H9 (cell line): ENCODE data around the gene ZMYM2. TPM values are rescaled to one million over a fixed set of nuclear protein-coding genes. Genes with fewer than 3 reads are reported as not detected.
A peak's percentile ranks its signal among the peaks of the same experiment; 100 is the strongest.

Experiments
- DNase-seq: peaks from one replicate; pipeline ENCODE4 v3.0.0-alpha.2; 2017
- H2AFZ ChIP-seq: one replicate; pipeline ENCODE4 v1.6.1; 2013; ENCODE audit warnings: mild to moderate bottlenecking, low read length, control low read depth, moderate library complexity
- H2AK5ac ChIP-seq: 2 replicates; pipeline ENCODE4 v1.6.1; 2013; ENCODE audit warnings: low read length, control low read depth, mixed read lengths; ENCODE audit not compliant: insufficient read length
- H2BK120ac ChIP-seq: one replicate; pipeline ENCODE4 v1.6.1; 2013; ENCODE audit warnings: low read depth, mild to moderate bottlenecking, low read length, control low read depth, inconsistent platforms; ENCODE audit not compliant: poor library complexity, severe bottlenecking
- H2BK12ac ChIP-seq: 2 replicates; pipeline ENCODE4 v1.6.1; 2013; ENCODE audit warnings: low read length, control low read depth, mixed read lengths, low read depth; ENCODE audit not compliant: insufficient read length
- H2BK15ac ChIP-seq: 2 replicates; pipeline ENCODE4 v1.6.1; 2013; ENCODE audit warnings: low read depth, low read length, control low read depth
- H2BK20ac ChIP-seq: one replicate; pipeline ENCODE4 v1.6.1; 2013; ENCODE audit warnings: low read depth, mild to moderate bottlenecking, low read length, control low read depth, inconsistent platforms; ENCODE audit not compliant: poor library complexity, severe bottlenecking
- H2BK5ac ChIP-seq: 2 replicates; pipeline ENCODE4 v1.6.1; 2013; ENCODE audit warnings: low read length, control low read depth, mixed read lengths; ENCODE audit not compliant: insufficient read length
- H3K14ac ChIP-seq: 2 replicates; pipeline ENCODE4 v1.6.1; 2013; ENCODE audit warnings: low read length, control low read depth; ENCODE audit not compliant: insufficient read depth
- H3K18ac ChIP-seq: 2 replicates; pipeline ENCODE4 v1.6.1; 2013; ENCODE audit warnings: low read depth, mild to moderate bottlenecking, mixed read lengths, low read length, control low read depth; ENCODE audit not compliant: insufficient read length
- H3K23ac ChIP-seq: 2 replicates; pipeline ENCODE4 v1.6.1; 2013; ENCODE audit warnings: low read length, control low read depth, mixed read lengths, low read depth; ENCODE audit not compliant: insufficient read length
- H3K23me2 ChIP-seq: 2 replicates; pipeline ENCODE4 v1.6.1; 2013; ENCODE audit warnings: low read depth, mild to moderate bottlenecking, mixed read lengths, low read length, control low read depth; ENCODE audit not compliant: insufficient read length, poor library complexity, severe bottlenecking
- H3K27ac ChIP-seq: 2 replicates; pipeline ENCODE4 v1.5.1; 2013; ENCODE audit warnings: low read length, control low read depth, mixed read lengths, low read depth; ENCODE audit not compliant: insufficient read length
- H3K27me3 ChIP-seq: 2 replicates; pipeline ENCODE4 v1.6.1; 2013; ENCODE audit warnings: low read length, control low read depth, inconsistent platforms; ENCODE audit not compliant: insufficient read depth
- H3K4ac ChIP-seq: 2 replicates; pipeline ENCODE4 v1.6.1; 2013; ENCODE audit warnings: low read depth, mild to moderate bottlenecking, control low read depth, inconsistent platforms, low read length, moderate library complexity
- H3K4me1 ChIP-seq: 2 replicates; pipeline ENCODE4 v1.6.1; 2013; ENCODE audit warnings: low read length, control low read depth, inconsistent platforms; ENCODE audit not compliant: insufficient read depth
- H3K4me2 ChIP-seq: 2 replicates; pipeline ENCODE4 v1.6.1; 2013; ENCODE audit warnings: low read length, control low read depth, mixed read lengths; ENCODE audit not compliant: insufficient read length, insufficient read depth
- H3K56ac ChIP-seq: 2 replicates; pipeline ENCODE4 v1.6.1; 2013; ENCODE audit warnings: low read depth, mild to moderate bottlenecking, mixed read lengths, low read length, control low read depth; ENCODE audit not compliant: insufficient read length
- H3K79me1 ChIP-seq: 2 replicates; pipeline ENCODE4 v1.6.1; 2013; ENCODE audit warnings: low read depth, mild to moderate bottlenecking, moderate library complexity, low read length, control low read depth, inconsistent platforms; ENCODE audit not compliant: insufficient read depth, poor library complexity, severe bottlenecking
- H3K79me2 ChIP-seq: 2 replicates; pipeline ENCODE4 v1.6.1; 2013; ENCODE audit warnings: low read length, control low read depth, inconsistent platforms; ENCODE audit not compliant: insufficient read depth
- H3K9ac ChIP-seq: 2 replicates; pipeline ENCODE4 v1.6.1; 2013; ENCODE audit warnings: low read length, control low read depth, mixed read lengths; ENCODE audit not compliant: insufficient read length; ENCODE audit errors: extremely low read depth
- H3K9me3 ChIP-seq: one replicate; pipeline ENCODE4 v1.6.1; 2013; ENCODE audit warnings: low read depth, low read length, inconsistent platforms; ENCODE audit not compliant: control insufficient read depth
- H3T11ph ChIP-seq: one replicate; pipeline ENCODE4 v1.6.1; 2013; ENCODE audit warnings: mild to moderate bottlenecking, low read length, control low read depth, inconsistent platforms
- H4K20me1 ChIP-seq: one replicate; pipeline ENCODE4 v1.6.1; 2013; ENCODE audit not compliant: control insufficient read depth, insufficient read length, insufficient read depth
- H4K5ac ChIP-seq: 2 replicates; pipeline ENCODE4 v1.6.1; 2013; ENCODE audit warnings: low read depth, mild to moderate bottlenecking, mixed read lengths, low read length, control low read depth; ENCODE audit not compliant: insufficient read length
- H4K8ac ChIP-seq: replicated peaks from 2 replicates; pipeline ENCODE4 v1.6.1; 2013; ENCODE audit warnings: low read length, control low read depth, mixed read lengths, low read depth; ENCODE audit not compliant: insufficient read length
- H4K91ac ChIP-seq: 2 replicates; pipeline ENCODE4 v1.6.1; 2013; ENCODE audit warnings: low read depth, mild to moderate bottlenecking, moderate library complexity, mixed read lengths, low read length, control low read depth; ENCODE audit not compliant: insufficient read length
- H3K27ac Mint-ChIP-seq, 3 experiments: 2 replicates in 2 of 3; 3 replicates in 1 of 3; pipeline ENCODE4 v1.8.0; 2020 to 2021; ENCODE audit warnings: mixed read lengths in 3 of 3, mild to moderate bottlenecking in 1 of 3, moderate library complexity in 1 of 3
- H3K27me3 Mint-ChIP-seq: 2 replicates; pipeline ENCODE4 v1.8.0; 2021; ENCODE audit warnings: low read depth, mild to moderate bottlenecking, moderate library complexity, mixed read lengths
- H3K36me3 Mint-ChIP-seq, 3 experiments: 2 replicates in 2 of 3; 3 replicates in 1 of 3; pipeline ENCODE4 v1.8.0; 2020 to 2021; ENCODE audit warnings: low read depth in 3 of 3, mixed read lengths in 3 of 3; ENCODE audit not compliant: insufficient read depth in 1 of 3
- H3K4me1 Mint-ChIP-seq, 2 experiments: 2 replicates each; pipeline ENCODE4 v1.8.0; 2020; ENCODE audit warnings: mixed read lengths in 2 of 2
- H3K4me3 Mint-ChIP-seq, 2 experiments: 2 replicates in 1 of 2; 3 replicates in 1 of 2; pipeline ENCODE4 v1.8.0; 2020 to 2021; ENCODE audit warnings: mild to moderate bottlenecking in 2 of 2, mixed read lengths in 2 of 2, moderate library complexity in 1 of 2
- H3K9me3 Mint-ChIP-seq, 2 experiments: 2 replicates in 1 of 2; 3 replicates in 1 of 2; pipeline ENCODE4 v1.8.0; 2020; ENCODE audit warnings: mild to moderate bottlenecking in 2 of 2, mixed read lengths in 2 of 2, moderate library complexity in 1 of 2
- CTCF ChIP-seq: fragments of 200-600 bp; sonication (generic); conservative IDR thresholded peaks from 3 replicates; pipeline ENCODE4 v1.8.0; 2021; ENCODE audit warnings: antibody characterized with exemption, mild to moderate bottlenecking
- WGBS: extraction: QIAGEN DNeasy Blood & Tissue Kit; methylation state at CpG from one replicate; pipeline ENCODE4 v1.1.7; 2013; ENCODE audit warnings: missing lambda C conversion rate, low lambda C conversion rate, mixed read lengths; ENCODE audit not compliant: insufficient read length; ENCODE audit errors: extremely low coverage; 5-methylcytosine and 5-hydroxymethylcytosine counted together
- total RNA-seq: library from RNA; stranded (reverse); gene quantifications from 2 replicates; pipeline ENCODE4 v1.2.1, GENCODE V29; 2021

The ZMYM2 gene
- total RNA-seq, 1 experiment from 2014 or later, result 173 TPM

- Histone ChIP-seq H2BK120ac (no peak overlapping the region), H2AFZ (no peak overlapping the region), H4K91ac (no peak overlapping the region), H3T11ph (no peak overlapping the region), H4K8ac (no peak overlapping the region), H2BK20ac (no peak overlapping the region), H3K79me1 (peaks cover 6% of the 10 kb centered on the region), H3K4me1 (no peaks in the 10 kb centered on the region), H3K23me2 (no peaks in the 10 kb centered on the region), H3K9ac (no peak overlapping the region), H3K4me2 (no peak overlapping the region), H3K4ac (no peak overlapping the region), H4K5ac (no peak overlapping the region), H3K27me3 (no peaks in the 10 kb centered on the region), H4K20me1 (no peaks in the 10 kb centered on the region), H3K27ac (no peak overlapping the region), H3K18ac (no peak overlapping the region), H2BK5ac (no peak overlapping the region), H3K9me3 (no peaks in the 10 kb centered on the region), H3K79me2 (peaks cover 5% of the 10 kb centered on the region; the same call in 1 of the 2 replicates), H2BK12ac (no peak overlapping the region), H2BK15ac (no peak overlapping the region), H3K14ac (no peak overlapping the region), H3K56ac (no peak overlapping the region), H2AK5ac (no peak overlapping the region), H3K23ac (no peak overlapping the region)
- 0 out of 4 replicates have a peak, but pooled peaks cover 0 to 2% of the 10 kb centered on the region in 2 experiments for H3K4me1 Mint-ChIP-seq
- H3K4me3 Mint-ChIP-seq, result no peak overlapping the region
- TF ChIP-seq CTCF, result no peak
- no peaks in the 10 kb centered on the region for H3K9me3 Mint-ChIP-seq
- H3K27ac Mint-ChIP-seq, result peak overlapping the region in 1 of 3 experiments; percentile 61; a peak in 2 of 7 replicates
- no peaks in the 10 kb centered on the region for H3K27me3 Mint-ChIP-seq
- DNase-seq, result no peak
- peaks cover 17 to 66% (median 64%) of the 10 kb centered on the region in 3 experiments for H3K36me3 Mint-ChIP-seq
- no CpG with 5 or more reads among the region's 3 CpGs for WGBS
Measured at GRCh38 chr13:20002787-20003186, 44.3 kb downstream of the ZMYM2 start.
